HepG2 (cell line): ENCODE data around the gene GMPPB.

Experiments used
- CHD2 ChIP-seq: IDR thresholded peaks from 2 replicates; pipeline ENCODE4 v1.6.1; 2011; ENCODE audit warnings: low read depth, low read length, improper control_type of control experiment
- GFI1 ChIP-seq: sonication (generic); formaldehyde crosslinking; IDR thresholded peaks from 2 replicates; pipeline ENCODE4 v1.5.0; 2020; ENCODE audit warnings: missing genetic modification reagents, mild to moderate bottlenecking, borderline replicate concordance
- JUND ChIP-seq: sonication (generic); formaldehyde crosslinking; IDR thresholded peaks from 2 replicates; pipeline ENCODE4 v1.8.0; 2022; ENCODE audit warnings: mild to moderate bottlenecking, missing genetic modification reagents
- MTA1 ChIP-seq: sonication (generic); formaldehyde crosslinking; IDR thresholded peaks from 2 replicates; pipeline ENCODE4 v1.4.0; 2020; ENCODE audit warnings: missing genetic modification reagents, mild to moderate bottlenecking, borderline replicate concordance
- POLR2A ChIP-seq, 2 experiments: IDR thresholded peaks; 2 replicates each; pipeline ENCODE4 v1.6.1; 2011; ENCODE audit warnings: low read depth in 2 of 2, low read length in 2 of 2, mild to moderate bottlenecking in 1 of 2, moderate library complexity in 1 of 2; ENCODE audit not compliant: insufficient read depth in 1 of 2
- POLR2AphosphoS2 ChIP-seq: IDR thresholded peaks from 2 replicates; pipeline ENCODE4 v1.6.1; 2011; ENCODE audit warnings: low read depth, low read length, improper control_type of control experiment
- POLR2AphosphoS5 ChIP-seq: IDR thresholded peaks from 2 replicates; pipeline ENCODE4 v1.6.1; 2012; ENCODE audit warnings: low read depth, low read length
- SUZ12 ChIP-seq: fragments of 150-350 bp; IDR thresholded peaks from 2 replicates; pipeline ENCODE4 v1.6.1; 2014; ENCODE audit warnings: low read depth, low read length
- ZBTB1 ChIP-seq: sonication (generic); formaldehyde crosslinking; IDR thresholded peaks from 2 replicates; pipeline ENCODE4 v1.4.0; 2020; ENCODE audit warnings: missing genetic modification reagents, borderline replicate concordance
- ZNF292 ChIP-seq: sonication (generic); formaldehyde crosslinking; IDR thresholded peaks from 2 replicates; pipeline ENCODE4 v1.8.1; 2022; ENCODE audit warnings: mild to moderate bottlenecking, low read depth, missing genetic modification reagents, borderline replicate concordance
- ZNF563 ChIP-seq: sonication (generic); formaldehyde crosslinking; IDR thresholded peaks from 2 replicates; pipeline ENCODE4 v1.8.0; 2022; ENCODE audit warnings: mild to moderate bottlenecking, moderate library complexity, missing genetic modification reagents
- TF ChIP-seq, protein P1 (sequence below), 2 experiments: sonication (generic) in 1 of 2; formaldehyde crosslinking in 1 of 2; IDR thresholded peaks; 2 replicates each; pipeline versions ENCODE4 v1.5.1 to v1.6.1; 2011 to 2020; ENCODE audit warnings: borderline replicate concordance in 1 of 2, low read depth in 1 of 2, low read length in 1 of 2, mild to moderate bottlenecking in 1 of 2, missing genetic modification reagents in 1 of 2, moderate library complexity in 1 of 2

GRCh38 chr3:49754536-49754935 is 30.8 kb upstream of the GMPPB start:
- TF ChIP-seq POLR2AphosphoS5 (no peak), MTA1 (CRISPR knock-in tag) (no peak), CHD2 (no peak), ZNF292 (no peak), SUZ12 (no peak), GFI1 (CRISPR knock-in tag) (no peak), ZNF563 (CRISPR knock-in tag) (no peak), POLR2AphosphoS2 (no peak), JUND (CRISPR knock-in tag) (no peak), ZBTB1 (no peak), POLR2A (IDR thresholded peaks at IDR 0.05; ENCODE audit: insufficient read depth in 1 of 2, low read depth in 2 of 2, low read length in 2 of 2) (no peak)
- TF ChIP-seq, protein P1, sequence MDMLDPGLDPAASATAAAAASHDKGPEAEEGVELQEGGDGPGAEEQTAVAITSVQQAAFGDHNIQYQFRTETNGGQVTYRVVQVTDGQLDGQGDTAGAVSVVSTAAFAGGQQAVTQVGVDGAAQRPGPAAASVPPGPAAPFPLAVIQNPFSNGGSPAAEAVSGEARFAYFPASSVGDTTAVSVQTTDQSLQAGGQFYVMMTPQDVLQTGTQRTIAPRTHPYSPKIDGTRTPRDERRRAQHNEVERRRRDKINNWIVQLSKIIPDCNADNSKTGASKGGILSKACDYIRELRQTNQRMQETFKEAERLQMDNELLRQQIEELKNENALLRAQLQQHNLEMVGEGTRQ (IDR thresholded peaks at IDR 0.05; ENCODE audit: low read depth, low read length): no peak
- TF ChIP-seq, protein P1 (CRISPR knock-in tag; IDR thresholded peaks at IDR 0.05; ENCODE audit: borderline replicate concordance): no peak
